HG02759 (cell line): ENCODE results near the gene KLF7.

Source experiments
- ATAC-seq: cut with Tn5 transposase; IDR thresholded peaks from one replicate; pipeline ENCODE4 v1.9.1; 2021; ENCODE audit warnings: mild to moderate bottlenecking, moderate library complexity; ENCODE audit not compliant: unreplicated experiment

The KLF7 gene

GRCh38 chr2:207165121-207166038 is at the start of gene KLF7:
TSS of gene KLF7 (minus strand) at chr2:207165948. CDS start at chr2:207165568, 380 bp downstream.
- ATAC-seq: no peak

DNA sequence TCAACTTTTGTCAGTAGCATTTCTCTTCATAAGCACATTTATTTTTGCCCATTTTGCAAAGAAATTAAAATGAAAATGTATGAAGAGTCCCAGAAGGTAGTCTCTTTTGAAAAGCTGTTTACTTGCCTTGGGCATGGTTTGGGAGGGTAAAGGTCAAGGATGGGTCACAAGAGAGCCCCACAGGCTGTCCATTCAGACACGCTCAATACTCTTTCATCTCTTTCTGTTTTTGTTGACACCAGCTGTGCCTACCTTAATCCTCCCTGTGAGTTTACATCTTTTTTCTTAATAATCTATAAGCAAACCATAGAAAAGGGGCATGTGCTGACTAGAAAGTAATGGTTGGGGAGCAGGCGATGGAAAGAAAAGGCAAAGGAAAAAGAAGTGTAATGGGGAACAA is 49.6 kb upstream of the KLF7 start:
- ATAC-seq: no peak

DNA sequence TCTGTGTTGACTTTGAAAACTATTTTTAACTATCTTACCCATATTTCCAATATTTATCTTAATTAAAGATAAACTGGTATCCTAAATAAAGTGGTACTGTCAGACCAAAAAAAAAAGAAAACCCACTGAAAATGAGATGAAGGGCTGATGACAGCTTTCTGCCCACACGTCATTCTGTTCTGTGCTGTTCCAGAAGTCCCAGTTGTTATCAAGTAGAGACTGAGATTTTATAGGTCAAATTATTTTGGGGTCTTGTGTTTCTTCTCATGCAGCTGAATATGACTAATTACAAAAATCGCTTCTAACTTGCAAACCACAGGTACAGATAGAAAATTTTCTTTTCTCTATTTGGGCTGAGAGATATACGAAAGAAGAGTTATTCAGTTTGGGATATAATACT is 48.7 kb upstream of the KLF7 start:
- ATAC-seq: no peak

DNA sequence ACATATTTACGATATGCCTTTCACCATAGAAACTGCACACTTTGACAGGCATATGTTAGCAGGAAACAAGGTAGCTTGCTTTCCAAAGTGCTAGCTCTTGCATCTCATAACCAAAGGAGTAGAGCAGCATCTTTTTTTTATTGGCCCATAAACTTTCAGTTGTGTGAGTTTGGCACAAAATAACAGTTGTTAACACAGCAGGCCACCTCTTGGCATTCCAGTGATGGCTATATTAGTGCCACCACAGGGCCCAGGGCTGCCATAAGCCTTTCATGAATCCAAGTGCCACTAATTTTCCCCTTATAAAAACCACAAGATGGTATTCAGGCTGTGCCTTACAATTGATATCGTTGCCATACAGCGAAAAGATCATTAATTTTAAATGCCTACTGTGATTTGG is 40.3 kb upstream of the KLF7 start:
- ATAC-seq: no peak

DNA sequence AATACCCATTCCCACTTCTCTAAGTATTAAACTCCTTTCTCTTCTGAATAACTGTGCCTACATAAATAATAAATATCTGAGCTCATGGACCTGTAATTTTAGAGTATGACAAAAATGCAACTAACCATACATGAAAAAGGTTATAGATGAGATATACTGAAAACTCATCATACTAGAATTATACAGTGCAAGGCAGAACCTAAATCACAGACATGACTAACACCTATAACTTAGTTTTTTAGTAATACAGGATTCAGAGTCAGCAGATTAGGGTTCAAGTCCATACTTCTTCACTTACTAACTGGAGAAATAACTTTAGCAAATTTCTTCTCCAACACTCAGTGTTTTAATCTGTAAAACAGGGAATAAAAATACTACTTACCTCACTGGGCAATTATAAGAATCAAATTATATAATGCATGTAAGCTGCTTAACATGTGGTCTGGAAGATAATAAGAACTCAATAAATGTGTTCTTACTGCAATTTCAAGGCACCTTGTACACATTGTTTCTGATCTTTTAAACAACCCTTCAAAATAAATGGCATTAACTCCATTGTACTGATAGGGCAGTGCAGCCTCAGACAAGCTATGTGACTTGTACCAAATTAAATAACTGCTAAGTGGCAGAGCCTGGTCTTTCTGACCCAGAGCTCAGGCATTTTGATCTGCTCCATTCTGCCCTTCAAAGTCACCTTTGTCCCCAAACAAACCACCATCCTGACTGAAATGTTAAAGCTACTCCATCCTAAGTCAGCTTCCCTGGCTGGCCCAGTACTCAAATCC is 39.6 kb upstream of the KLF7 start:
- no peak for ATAC-seq

DNA sequence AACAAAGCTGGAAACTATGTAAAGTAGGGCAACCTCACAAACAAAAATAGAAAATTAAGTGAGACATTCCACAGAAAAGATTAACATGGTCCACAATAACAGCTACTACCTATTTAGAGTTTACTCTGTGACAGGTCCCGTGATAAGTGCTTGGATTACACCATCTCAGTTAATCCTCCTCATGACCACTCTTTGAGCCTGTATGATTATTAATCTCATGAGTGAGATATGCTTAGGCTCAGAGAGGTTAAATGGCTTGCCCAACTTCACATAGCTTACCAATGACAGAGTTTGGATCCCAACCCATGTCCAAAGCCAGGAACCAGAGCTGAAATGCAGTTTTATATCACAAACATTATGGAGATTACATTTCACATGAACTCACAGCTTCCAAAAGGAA is 37.3 kb upstream of the KLF7 start:
- no peak for ATAC-seq

DNA sequence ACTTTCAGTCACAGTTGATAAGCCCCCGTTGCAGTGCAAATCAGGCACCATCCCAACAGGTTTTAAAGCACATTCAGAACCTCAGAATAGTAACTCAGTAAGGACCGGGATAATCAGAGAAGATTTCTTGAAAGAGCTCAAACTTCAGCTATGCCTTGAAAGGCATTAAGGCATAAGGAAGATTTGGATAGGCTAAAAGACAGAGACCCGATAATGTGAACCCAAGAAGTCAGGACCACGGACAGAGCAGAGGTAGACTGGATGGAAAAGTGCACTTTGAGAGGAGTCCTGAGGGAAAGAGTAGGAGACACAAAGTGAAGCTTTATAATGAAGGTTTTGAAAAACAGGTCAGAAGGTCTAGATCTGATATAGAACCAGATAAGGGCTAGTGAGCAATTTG is 36.9 kb upstream of the KLF7 start:
- ATAC-seq: no peak

- ATAC-seq: no peak
Measured at GRCh38 chr2:207201416-207201815, 35.7 kb upstream of the KLF7 start.

GRCh38 chr2:207200136-207200535 is 34.4 kb upstream of the KLF7 start:
- ATAC-seq: no peak

DNA sequence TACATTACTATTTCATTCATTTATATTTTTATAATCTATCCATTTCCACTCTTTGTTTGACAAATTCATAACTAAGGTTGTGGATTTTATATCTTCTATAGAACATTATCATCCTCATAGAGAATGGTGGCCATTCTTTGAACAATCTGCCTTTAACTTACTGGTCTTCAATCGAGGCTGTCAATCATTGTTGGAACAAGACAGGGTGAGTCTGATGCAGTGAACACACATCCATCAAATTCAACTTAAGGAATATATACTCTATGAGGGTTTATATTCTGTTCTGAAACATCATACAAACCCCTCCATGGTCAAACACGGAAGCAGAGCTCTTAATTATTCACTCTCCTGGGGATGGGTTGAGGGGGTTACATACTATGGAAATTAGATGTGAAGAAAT is 28.3 kb upstream of the KLF7 start:
- no peak for ATAC-seq

GRCh38 chr2:207188626-207189419 is 23.1 kb upstream of the KLF7 start:
- no peak for ATAC-seq

DNA sequence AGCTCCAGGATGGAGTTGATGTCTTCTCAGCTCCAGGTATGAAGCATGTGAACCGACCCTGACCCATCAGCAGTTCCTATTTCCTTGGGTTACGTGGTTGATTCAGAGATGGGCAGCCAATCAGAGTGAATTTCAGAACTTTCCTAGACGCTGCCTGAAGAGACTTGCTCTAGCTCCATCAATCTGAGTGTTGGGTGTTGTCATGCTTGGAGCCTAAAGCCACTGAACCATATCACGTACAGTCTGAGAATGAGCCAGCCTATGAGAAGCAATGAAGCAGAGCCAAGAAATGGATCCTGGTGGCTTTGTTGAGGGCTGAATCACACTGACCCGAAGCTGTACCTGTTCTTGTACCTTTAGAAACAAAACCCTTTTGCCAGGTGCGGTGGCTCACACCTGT is 19.6 kb upstream of the KLF7 start:
- ATAC-seq: no peak

GRCh38 chr2:207184768-207185167 is 19.0 kb upstream of the KLF7 start:
- no peak for ATAC-seq

GRCh38 chr2:207184348-207184747 is 18.6 kb upstream of the KLF7 start:
- ATAC-seq: no peak

GRCh38 chr2:207183506-207183905 is 17.8 kb upstream of the KLF7 start:
- no peak for ATAC-seq

- ATAC-seq: no peak
Measured at GRCh38 chr2:207182911-207183310, 17.2 kb upstream of the KLF7 start.

GRCh38 chr2:207181526-207182274 is 16.0 kb upstream of the KLF7 start:
- ATAC-seq: no peak

DNA sequence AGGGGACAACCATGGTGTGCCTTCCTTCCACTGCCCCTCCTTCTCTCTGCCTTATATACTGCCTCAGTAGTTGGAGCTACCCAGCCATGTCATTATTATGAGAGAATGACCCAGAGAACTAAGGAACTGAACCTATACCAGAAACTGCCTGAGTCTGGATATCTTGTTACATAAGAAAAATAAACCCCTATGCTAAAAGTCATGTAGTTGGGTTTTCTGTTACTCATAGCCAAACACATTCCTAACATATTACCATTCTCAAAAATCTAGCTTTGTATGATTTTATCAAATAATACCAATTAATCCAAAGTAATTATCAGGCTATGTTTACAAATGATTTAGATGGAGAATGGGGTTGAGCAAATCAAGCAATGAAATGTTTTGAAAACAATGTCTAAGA is 15.0 kb upstream of the KLF7 start:
- ATAC-seq: no peak

DNA sequence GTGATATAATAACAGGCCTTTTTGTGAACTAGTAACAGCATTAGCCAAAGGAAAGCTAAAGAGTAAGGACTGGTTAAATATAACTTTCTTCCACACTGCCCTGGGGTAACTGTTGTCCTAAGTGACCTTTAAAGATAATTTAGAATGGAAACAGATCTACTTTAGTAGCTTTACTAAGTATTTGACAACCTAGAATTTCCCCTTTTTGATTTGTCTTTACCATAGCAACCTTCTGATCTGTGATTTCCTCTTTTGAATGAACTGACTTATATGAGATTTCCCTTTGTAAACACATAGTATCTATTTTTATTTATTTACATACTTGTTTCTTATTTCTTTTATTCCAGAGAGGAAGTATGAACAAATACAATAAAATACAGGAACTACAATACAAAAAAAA is 10.5 kb upstream of the KLF7 start:
- ATAC-seq: no peak

GRCh38 chr2:207173641-207174040 is 7.9 kb upstream of the KLF7 start:
- no peak for ATAC-seq
